Dermis lymphatic vessel endothelial cell (primary cell): ENCODE data around the gene SLC9C1. TPM values are rescaled to one million over a fixed set of nuclear protein-coding genes. Genes with fewer than 3 reads are reported as not detected.

Experiments used
- total RNA-seq: library from RNA; depleted of rRNA; stranded (reverse); fragments of >200 nt; gene quantifications from 2 replicates; pipeline ENCODE4 v1.2.1, GENCODE V29; 2014

The SLC9C1 gene
- total RNA-seq, result 0.11 and 0.17 TPM in 2 replicates

GRCh38 chr3:112293368-112294321 lies at the start of gene SLC9C1:
Gene SLC9C1 (minus strand): TSS chr3:112294216. CDS start chr3:112286791, 7,425 bp downstream.

GRCh38 chr3:112333002-112333380 lies 39.0 kb upstream of the SLC9C1 start, which contains the start of gene CD200:
Gene CD200 (plus strand): TSS chr3:112333156. CDS start chr3:112333213, 57 bp downstream.

GRCh38 chr3:112132975-112133448 lies 161.0 kb downstream of the SLC9C1 start, which contains the start of gene GCSAM:
Gene GCSAM (minus strand): TSS chr3:112133248. CDS start chr3:112133120, 128 bp downstream.

Other genes with a start within 250 kb of the SLC9C1 start
- gene C3orf52, start 207.8 kb downstream of the SLC9C1 start, total RNA-seq, result 8.6 and 16.8 TPM in 2 replicates
- gene GCSAM, start 161.0 kb downstream of the SLC9C1 start, total RNA-seq, result not detected in 2 replicates
- 4.7 and 6.7 TPM in 2 replicates for gene CD200, start 38.9 kb upstream of the SLC9C1 start, total RNA-seq
- gene BTLA, start 205.3 kb upstream of the SLC9C1 start, total RNA-seq, result 0.09 TPM in 1 of 2 replicates, not detected in the other